Daoy (cell line): ENCODE results near the gene GUCY1B1. TPM values are rescaled to one million over a fixed set of nuclear protein-coding genes. Genes with fewer than 3 reads are reported as not detected.
A peak's percentile ranks its signal among the peaks of the same experiment; 100 is the strongest.

Source experiments
- DNase-seq: peaks from one replicate; pipeline ENCODE4 v3.0.0-alpha.2; 2015; ENCODE audit warnings: low read depth
- total RNA-seq: library from RNA; depleted of rRNA; stranded (reverse); fragments of >200 nt; shearing (Covaris generic); gene quantifications from 2 replicates; pipeline ENCODE4 v1.2.3, GENCODE V29; 2014; rRNA removed

Gene GUCY1B1
- 2.6 and 3.1 TPM in 2 replicates for total RNA-seq

- peak; percentile 92 for DNase-seq
These were observed at the start of gene GUCY1B1 for GRCh38 chr4:155758481-155759371. GUCY1B1 (plus strand) TSS chr4:155759021; CDS start chr4:155759141, 120 bp downstream.

- no peak for DNase-seq
These were observed 48.9 kb upstream of the GUCY1B1 start for GRCh38 chr4:155709918-155710317.

GRCh38 chr4:155711556-155711955 is 47.3 kb upstream of the GUCY1B1 start:
- no peak for DNase-seq

GRCh38 chr4:155712846-155713245 is 46.0 kb upstream of the GUCY1B1 start:
- DNase-seq: no peak

- DNase-seq: no peak
These were observed 44.9 kb upstream of the GUCY1B1 start for GRCh38 chr4:155713911-155714310.

GRCh38 chr4:155722336-155722735 is 36.5 kb upstream of the GUCY1B1 start:
- DNase-seq: no peak

GRCh38 chr4:155722816-155723499 is 35.9 kb upstream of the GUCY1B1 start:
- peak; percentile 12 for DNase-seq

- DNase-seq: no peak
These were observed 34.1 kb upstream of the GUCY1B1 start for GRCh38 chr4:155724731-155725130.

- DNase-seq: no peak
These were observed 24.8 kb upstream of the GUCY1B1 start for GRCh38 chr4:155734065-155734464.

GRCh38 chr4:155734951-155735350 is 23.9 kb upstream of the GUCY1B1 start:
- DNase-seq: no peak

- DNase-seq: no peak
These were observed 23.3 kb upstream of the GUCY1B1 start for GRCh38 chr4:155735496-155735895.

GRCh38 chr4:155738548-155738947 is 20.3 kb upstream of the GUCY1B1 start:
- no peak for DNase-seq

GRCh38 chr4:155741546-155741945 is 17.3 kb upstream of the GUCY1B1 start:
- no peak for DNase-seq

- no peak for DNase-seq
These were observed 16.4 kb upstream of the GUCY1B1 start for GRCh38 chr4:155742310-155743015.

- DNase-seq: no peak
These were observed 12.8 kb upstream of the GUCY1B1 start for GRCh38 chr4:155745984-155746383.

- no peak for DNase-seq
These were observed 10.8 kb upstream of the GUCY1B1 start for GRCh38 chr4:155748039-155748438.

- DNase-seq: no peak
These were observed 9.8 kb upstream of the GUCY1B1 start for GRCh38 chr4:155749041-155749440.

GRCh38 chr4:155751569-155751968 is 7.3 kb upstream of the GUCY1B1 start:
- no peak for DNase-seq

- no peak for DNase-seq
These were observed 1.0 kb upstream of the GUCY1B1 start for GRCh38 chr4:155757745-155758265.

GRCh38 chr4:155759372-155760252 is 791 bp downstream of the GUCY1B1 start:
- peak; percentile 34 for DNase-seq

- DNase-seq: no peak
These were observed 2.2 kb downstream of the GUCY1B1 start for GRCh38 chr4:155761047-155761446.
